K562 (cell line): Measurements from ENCODE around the gene APBA2.

Experiments used
- CBFB ChIP-seq: sonication (generic); formaldehyde crosslinking; IDR thresholded peaks from 2 replicates; pipeline ENCODE4 v1.4.0; 2020; ENCODE audit warnings: mild to moderate bottlenecking, missing genetic modification reagents
- CTCF ChIP-seq, 3 experiments: IDR thresholded peaks in 2 of 3; conservative IDR thresholded peaks in 1 of 3; 2 replicates each; pipeline ENCODE4 v1.5.1; 2011 to 2012; ENCODE audit warnings: low read length in 3 of 3, mild to moderate bottlenecking in 3 of 3, control low read depth in 2 of 3, improper control_type of control experiment in 1 of 3, inconsistent platforms in 1 of 3, low read depth in 1 of 3, mixed read lengths in 1 of 3, moderate library complexity in 1 of 3; ENCODE audit not compliant: insufficient read depth in 2 of 3
- EP300 ChIP-seq: IDR thresholded peaks from 2 replicates; pipeline ENCODE4 v1.6.1; 2012; ENCODE audit warnings: low read length, improper control_type of control experiment
- ETV6 ChIP-seq, 3 experiments: fragments of 150-350 bp in 1 of 3; sonication (generic) in 1 of 3; formaldehyde crosslinking in 1 of 3; IDR thresholded peaks; 2 replicates each; pipeline versions ENCODE4 v1.6.1 to v1.8.0; 2014 to 2022; ENCODE audit warnings: borderline replicate concordance in 2 of 3, low read depth in 2 of 3, antibody characterized with exemption in 1 of 3, low read length in 1 of 3, mild to moderate bottlenecking in 1 of 3, missing genetic modification reagents in 1 of 3
- FUS ChIP-seq: fragments of 200-400 bp; formaldehyde crosslinking; optimal IDR thresholded peaks from 2 replicates; pipeline ENCODE3; 2017; ENCODE audit warnings: low read depth, low read length
- HLTF ChIP-seq: fragments of 450-650 bp; IDR thresholded peaks from 2 replicates; pipeline ENCODE4 v1.6.1; 2016
- MXI1 ChIP-seq: IDR thresholded peaks from 2 replicates; pipeline ENCODE4 v1.6.1; 2011; ENCODE audit warnings: low read depth, mild to moderate bottlenecking, improper control_type of control experiment, low read length
- MYNN ChIP-seq, 2 experiments: sonication (generic); formaldehyde crosslinking in 1 of 2; IDR thresholded peaks; 2 replicates each; pipeline versions ENCODE4 v1.5.0 to v1.6.1; 2016 to 2020; ENCODE audit warnings: antibody characterized with exemption in 1 of 2, missing genetic modification reagents in 1 of 2
- NR2C2 ChIP-seq, 2 experiments: fragments of 200-800 bp in 1 of 2; sonication (Bioruptor generic) in 1 of 2; sonication (generic) in 1 of 2; formaldehyde crosslinking in 1 of 2; IDR thresholded peaks; 2 replicates each; pipeline versions ENCODE4 v1.6.1 to v1.8.0; 2016 to 2022; ENCODE audit warnings: mild to moderate bottlenecking in 1 of 2, missing compliant biosample characterization in 1 of 2, missing genetic modification characterization in 1 of 2, missing genetic modification reagents in 1 of 2
- POLR2A ChIP-seq: fragments of 450-650 bp; conservative IDR thresholded peaks from 2 replicates; pipeline ENCODE4 v1.6.1; 2016
- POLR2AphosphoS5 ChIP-seq: IDR thresholded peaks from 2 replicates; pipeline ENCODE4 v1.6.1; 2011; ENCODE audit warnings: mild to moderate bottlenecking, low read depth, low read length, moderate library complexity; ENCODE audit not compliant: control insufficient read depth, insufficient read depth
- SP1 ChIP-seq: sonication (generic); formaldehyde crosslinking; IDR thresholded peaks from 2 replicates; pipeline ENCODE4 v1.8.1; 2022; ENCODE audit warnings: mild to moderate bottlenecking, missing genetic modification reagents
- ZNF143 ChIP-seq: sonication (generic); formaldehyde crosslinking; IDR thresholded peaks from 2 replicates; pipeline ENCODE4 v1.9.0; 2022; ENCODE audit warnings: mild to moderate bottlenecking, missing genetic modification reagents
- ZNF408 ChIP-seq: fragments of 250-450 bp; sonication (Bioruptor Pico); IDR thresholded peaks from 2 replicates; pipeline ENCODE4 v1.4.0; 2020; ENCODE audit warnings: low read depth, mild to moderate bottlenecking, moderate library complexity

- no peak for TF ChIP-seq MYNN (IDR thresholded peaks at IDR 0.05)
- no peak for TF ChIP-seq MYNN (CRISPR knock-in tag; IDR thresholded peaks at IDR 0.05)
- no peak for TF ChIP-seq HLTF
- no peak for TF ChIP-seq NR2C2 (CRISPR knock-in tag; IDR thresholded peaks at IDR 0.05)
- no peak for TF ChIP-seq NR2C2 (tag; IDR thresholded peaks at IDR 0.05)
- no peak for TF ChIP-seq POLR2AphosphoS5
- no peak for TF ChIP-seq ZNF408
- TF ChIP-seq MXI1, result no peak
- TF ChIP-seq ETV6 (IDR thresholded peaks at IDR 0.05; ENCODE audit: borderline replicate concordance in 1 of 2, low read depth in 2 of 2, low read length in 1 of 2), result no peak
- TF ChIP-seq ETV6 (CRISPR knock-in tag; IDR thresholded peaks at IDR 0.05; ENCODE audit: borderline replicate concordance), result no peak
- no peak for TF ChIP-seq CTCF (IDR thresholded peaks at IDR 0.05 in 2 of 3, conservative IDR thresholded peaks at IDR 0.05 in 1 of 3; ENCODE audit: insufficient read depth in 2 of 3, low read depth in 1 of 3, low read length in 3 of 3)
- TF ChIP-seq EP300, result no peak
- TF ChIP-seq SP1, result no peak
- TF ChIP-seq POLR2A, result no peak
- TF ChIP-seq FUS, result no peak
- TF ChIP-seq ZNF143 (CRISPR knock-in tag), result no peak
- TF ChIP-seq CBFB (CRISPR knock-in tag), result no peak
Observed at GRCh38 chr15:29121369-29121656, 235.5 kb downstream of the APBA2 start.
